HuH-7 (cell line): Measurements from ENCODE around the gene BUB3.

Experiments used
- DNase-seq: peaks from one replicate; pipeline ENCODE4 v3.0.0; 2011; ENCODE audit warnings: low spot score

Gene BUB3

DNA sequence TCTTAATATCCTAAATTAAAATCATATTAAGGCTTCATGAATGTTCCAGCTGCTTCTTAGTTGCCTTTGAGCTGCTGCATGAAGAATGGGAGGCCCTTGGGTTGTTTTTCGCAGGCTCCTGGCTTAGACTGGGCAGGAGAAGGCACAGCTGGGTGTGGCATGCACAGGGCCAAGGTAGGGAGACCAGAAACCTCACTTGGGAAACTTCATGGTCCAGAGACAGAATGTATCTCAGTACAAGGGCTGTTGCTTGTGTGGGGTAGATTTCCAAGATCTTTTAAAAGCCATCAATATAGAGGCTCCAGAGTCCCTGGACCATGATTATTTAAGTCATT lies 49.9 kb downstream of the BUB3 start:
- no peak for DNase-seq

- no peak for DNase-seq
Observed at GRCh38 chr10:123205041-123205440, 50.8 kb downstream of the BUB3 start.

- DNase-seq, result no peak
Observed at GRCh38 chr10:123212063-123212462, 57.9 kb downstream of the BUB3 start.

GRCh38 chr10:123212640-123213039 lies 58.4 kb downstream of the BUB3 start:
- no peak for DNase-seq

- no peak for DNase-seq
Observed at GRCh38 chr10:123213192-123213591, 59.0 kb downstream of the BUB3 start.
